H1 (cell line): ENCODE measurements around the gene BAIAP2. TPM values are rescaled to one million over a fixed set of nuclear protein-coding genes. Genes with fewer than 3 reads are reported as not detected.

Experiments
- CTCF ChIA-PET: fragments of 300-600 bp; sonication (Branson Sonifier 250); formaldehyde crosslinking; loops from one replicate; lab custom pipeline; 2021; ENCODE audit not compliant: partially characterized antibody; lab: Charles Lee
- POLR2A ChIA-PET: fragments of 300-600 bp; sonication (Branson Sonifier 250); formaldehyde crosslinking; loops from one replicate; lab custom pipeline; 2021; ENCODE audit warnings: inconsistent platforms; ENCODE audit not compliant: partially characterized antibody; lab: Charles Lee
- DNase-seq, 2 experiments: peaks; one replicate each; pipeline versions ENCODE4 v3.0.0 to v3.0.0-alpha.2; 2010 to 2022; ENCODE audit warnings: low spot score in 2 of 2, low read depth in 1 of 2, mixed read lengths in 1 of 2
- FAIRE-seq: peaks from 2 replicates; lab custom pipeline; 2011; peaks lifted over from hg19 to GRCh38; lab: Jason Lieb, UNC
- H2AFZ ChIP-seq: 2 replicates; pipeline ENCODE4 v1.8.1; 2012; ENCODE audit warnings: low read length, inconsistent platforms
- H2AK5ac ChIP-seq: 2 replicates; pipeline ENCODE4 v1.6.1; 2013; ENCODE audit warnings: low read depth, low read length
- H2BK120ac ChIP-seq: replicated peaks from 2 replicates; pipeline ENCODE3; 2013; ENCODE audit warnings: low read depth, low read length, inconsistent platforms
- H2BK12ac ChIP-seq: 2 replicates; pipeline ENCODE4 v1.6.1; 2013; ENCODE audit warnings: low read depth, low read length
- H2BK15ac ChIP-seq: 2 replicates; pipeline ENCODE4 v1.6.1; 2013; ENCODE audit warnings: low read length
- H2BK20ac ChIP-seq: 2 replicates; pipeline ENCODE4 v1.6.1; 2013; ENCODE audit warnings: low read length
- H2BK5ac ChIP-seq: 2 replicates; pipeline ENCODE4 v1.6.1; 2013; ENCODE audit warnings: low read depth, low read length
- H3K14ac ChIP-seq: 2 replicates; pipeline ENCODE4 v1.6.1; 2013; ENCODE audit warnings: inconsistent platforms; ENCODE audit not compliant: insufficient read length
- H3K18ac ChIP-seq: 2 replicates; pipeline ENCODE4 v1.6.1; 2013; ENCODE audit warnings: low read length; ENCODE audit errors: extremely low read depth
- H3K23ac ChIP-seq: 2 replicates; pipeline ENCODE4 v1.6.1; 2013; ENCODE audit warnings: inconsistent platforms; ENCODE audit not compliant: insufficient read length
- H3K23me2 ChIP-seq: 2 replicates; pipeline ENCODE4 v1.6.1; 2013; ENCODE audit warnings: low read depth, low read length
- H3K27ac ChIP-seq: 2 replicates; pipeline ENCODE4 v1.6.1; 2011; ENCODE audit warnings: low read depth, low read length, inconsistent platforms
- H3K27me3 ChIP-seq, 4 experiments: replicated peaks in 1 of 4; 1 replicate in 1 of 4; 2 replicates in 3 of 4; pipeline versions ENCODE4 v1.6.1 to v1.8.1; 2011 to 2013; ENCODE audit warnings: low read length in 3 of 4, mild to moderate bottlenecking in 3 of 4, inconsistent platforms in 2 of 4, mixed read lengths in 2 of 4, moderate library complexity in 1 of 4; ENCODE audit not compliant: control insufficient read depth in 3 of 4, insufficient read depth in 3 of 4; ENCODE audit errors: extremely low read depth in 1 of 4
- H3K36me3 ChIP-seq, 4 experiments: 2 replicates each; pipeline versions ENCODE4 v1.6.1 to v1.8.1; 2011 to 2013; ENCODE audit warnings: mild to moderate bottlenecking in 4 of 4, low read length in 3 of 4, moderate library complexity in 2 of 4, control low read depth in 1 of 4, inconsistent platforms in 1 of 4; ENCODE audit not compliant: insufficient read depth in 4 of 4, control insufficient read depth in 2 of 4
- H3K4ac ChIP-seq: replicated peaks from 2 replicates; pipeline ENCODE3; 2013; ENCODE audit warnings: low read length, low read depth, mixed read lengths, inconsistent platforms; ENCODE audit not compliant: insufficient read length
- H3K4me1 ChIP-seq, 4 experiments: replicated peaks in 1 of 4; 1 replicate in 1 of 4; 2 replicates in 3 of 4; pipeline versions ENCODE4 v1.6.1 to v1.8.1; 2011 to 2013; ENCODE audit warnings: low read length in 3 of 4, inconsistent platforms in 2 of 4, mixed read lengths in 1 of 4; ENCODE audit not compliant: insufficient read depth in 4 of 4, control insufficient read depth in 3 of 4
- H3K4me2 ChIP-seq, 2 experiments: 2 replicates each; pipeline versions ENCODE4 v1.6.1 to v1.8.1; 2011 to 2013; ENCODE audit warnings: low read depth in 2 of 2, low read length in 2 of 2, control low read depth in 1 of 2, inconsistent platforms in 1 of 2, mild to moderate bottlenecking in 1 of 2; ENCODE audit not compliant: insufficient read depth in 1 of 2
- H3K4me3 ChIP-seq, 4 experiments: fragments of 200-600, 300-600 bp in 1 of 4; sonication (generic), shearing (Covaris generic), sonication (Bioruptor Twin) in 1 of 4; 2 replicates each; pipeline versions ENCODE4 v1.5.1 to v1.8.1; 2011 to 2016; ENCODE audit warnings: low read length in 4 of 4, low read depth in 3 of 4, control low read depth in 2 of 4, inconsistent platforms in 2 of 4, mild to moderate bottlenecking in 2 of 4, mixed read lengths in 1 of 4, moderate library complexity in 1 of 4; ENCODE audit not compliant: insufficient read depth in 2 of 4; ENCODE audit errors: extremely low read depth in 1 of 4
- H3K56ac ChIP-seq: replicated peaks from 2 replicates; pipeline ENCODE3; 2013; ENCODE audit warnings: low read depth, mild to moderate bottlenecking, mixed read lengths, low read length, inconsistent platforms; ENCODE audit not compliant: insufficient read length
- H3K79me1 ChIP-seq: 2 replicates; pipeline ENCODE4 v1.6.1; 2013; ENCODE audit warnings: low read depth, low read length, control low read depth
- H3K79me2 ChIP-seq, 2 experiments: 2 replicates each; pipeline versions ENCODE4 v1.6.1 to v1.8.1; 2012 to 2013; ENCODE audit warnings: low read length in 2 of 2, mild to moderate bottlenecking in 2 of 2, inconsistent platforms in 1 of 2; ENCODE audit not compliant: insufficient read depth in 2 of 2, control insufficient read depth in 1 of 2
- H3K9ac ChIP-seq, 4 experiments: replicated peaks in 1 of 4; 1 replicate in 1 of 4; 2 replicates in 3 of 4; pipeline versions ENCODE4 v1.6.1 to v1.8.1; 2011 to 2013; ENCODE audit warnings: low read depth in 3 of 4, low read length in 3 of 4, control low read depth in 2 of 4, mild to moderate bottlenecking in 2 of 4, moderate library complexity in 2 of 4, inconsistent platforms in 1 of 4; ENCODE audit errors: extremely low read depth in 1 of 4
- H3K9me3 ChIP-seq, 2 experiments: 2 replicates each; pipeline versions ENCODE4 v1.6.1 to v1.8.1; 2012 to 2013; ENCODE audit warnings: mild to moderate bottlenecking in 2 of 2, moderate library complexity in 2 of 2, control low read depth in 1 of 2, inconsistent platforms in 1 of 2, low read depth in 1 of 2, low read length in 1 of 2, mixed read lengths in 1 of 2; ENCODE audit not compliant: insufficient read depth in 2 of 2
- H4K20me1 ChIP-seq, 2 experiments: replicated peaks in 1 of 2; 2 replicates each; pipeline versions ENCODE3 to v1.8.1; 2011 to 2013; ENCODE audit warnings: inconsistent platforms in 2 of 2, low read length in 2 of 2, mild to moderate bottlenecking in 1 of 2; ENCODE audit not compliant: insufficient read depth in 2 of 2, control insufficient read depth in 1 of 2
- H4K5ac ChIP-seq: 2 replicates; pipeline ENCODE4 v1.6.1; 2013; ENCODE audit warnings: low read length, low read depth, mixed read lengths, inconsistent platforms; ENCODE audit not compliant: insufficient read length
- H4K8ac ChIP-seq: 2 replicates; pipeline ENCODE4 v1.8.0; 2013; ENCODE audit warnings: mild to moderate bottlenecking, moderate library complexity, low read length, inconsistent platforms; ENCODE audit not compliant: insufficient read depth; ENCODE audit errors: extremely low read depth
- H4K91ac ChIP-seq: replicated peaks from 2 replicates; pipeline ENCODE3; 2013; ENCODE audit warnings: low read length, mixed read lengths, inconsistent platforms; ENCODE audit not compliant: insufficient read length
- BACH1 ChIP-seq: IDR thresholded peaks from 2 replicates; pipeline ENCODE4 v1.6.1; 2012; ENCODE audit warnings: low read length, improper control_type of control experiment
- CBX5 ChIP-seq: fragments of 300-800, 300-1000 bp; sonication (generic); IDR thresholded peaks from 2 replicates; pipeline ENCODE4 v1.7.1; 2016; ENCODE audit warnings: antibody characterized with exemption, low read length, low read depth
- CTBP2 ChIP-seq: IDR thresholded peaks from 2 replicates; pipeline ENCODE4 v1.7.0; 2011; ENCODE audit warnings: borderline replicate concordance, mild to moderate bottlenecking, moderate library complexity, mixed read lengths, low read length; ENCODE audit not compliant: insufficient read depth, insufficient read length
- EGR1 ChIP-seq: IDR thresholded peaks from 2 replicates; pipeline ENCODE4 v1.6.1; 2011; ENCODE audit warnings: low read depth, low read length, borderline replicate concordance
- HDAC2 ChIP-seq, 2 experiments: fragments of 300-600 bp in 1 of 2; sonication (generic) in 1 of 2; IDR thresholded peaks; 2 replicates each; pipeline ENCODE4 v1.6.1; 2011 to 2012; ENCODE audit warnings: low read depth in 2 of 2, low read length in 2 of 2, mild to moderate bottlenecking in 2 of 2, moderate library complexity in 2 of 2, borderline replicate concordance in 1 of 2, inconsistent platforms in 1 of 2
- KDM5A ChIP-seq: fragments of 200-600 bp; IDR thresholded peaks from 2 replicates; pipeline ENCODE4 v1.7.1; 2012; ENCODE audit warnings: mild to moderate bottlenecking, low read length, inconsistent platforms, mixed read lengths
- MAX ChIP-seq: IDR thresholded peaks from 2 replicates; pipeline ENCODE4 v1.6.1; 2012; ENCODE audit warnings: inconsistent platforms
- RNF2 ChIP-seq: fragments of 200-900, 300-1000 bp; sonication (generic); IDR thresholded peaks from 2 replicates; pipeline ENCODE4 v1.7.1; 2016; ENCODE audit warnings: borderline replicate concordance, low read depth, mild to moderate bottlenecking, antibody characterized with exemption, low read length; ENCODE audit not compliant: poor library complexity, severe bottlenecking; ENCODE audit errors: missing control alignments
- SIX5 ChIP-seq: IDR thresholded peaks from 2 replicates; pipeline ENCODE4 v1.6.1; 2011; ENCODE audit warnings: mild to moderate bottlenecking, low read depth, low read length
- SP2 ChIP-seq: IDR thresholded peaks from 2 replicates; pipeline ENCODE4 v1.6.1; 2012; ENCODE audit warnings: mild to moderate bottlenecking, low read length, inconsistent platforms
- TEAD4 ChIP-seq: IDR thresholded peaks from 2 replicates; pipeline ENCODE4 v1.6.1; 2012; ENCODE audit warnings: low read depth, low read length, inconsistent platforms, mixed read lengths
- YY1 ChIP-seq: IDR thresholded peaks from 2 replicates; pipeline ENCODE4 v1.6.1; 2011; ENCODE audit warnings: low read depth, mild to moderate bottlenecking, low read length
- WGBS, 2 experiments: shearing (Covaris generic) in 1 of 2; methylation state at CpG; one replicate each; pipeline versions ENCODE4 v1.1.6 to v1.1.7; 2013 to 2015; ENCODE audit warnings: low lambda C conversion rate in 2 of 2, mixed read lengths in 2 of 2, inconsistent platforms in 1 of 2, low coverage in 1 of 2, missing lambda C conversion rate in 1 of 2; ENCODE audit not compliant: insufficient replicate concordance in 2 of 2, insufficient coverage in 1 of 2, insufficient read length in 1 of 2; ENCODE audit errors: extremely low coverage in 1 of 2, missing lambda C conversion rate in 1 of 2; 5-methylcytosine and 5-hydroxymethylcytosine counted together
- polyA plus RNA-seq, 7 experiments: library from polyadenylated mRNA; depleted of rRNA in 3 of 7; stranded (reverse) in 5 of 7; unstranded in 2 of 7; fragments of >200 nt in 5 of 7; fragments of 200-250 nt in 2 of 7; gene quantifications; 1 replicate in 5 of 7; 2 replicates in 1 of 7; 4 replicates in 1 of 7; pipeline versions ENCODE4 v1.2.1 to v1.2.3, GENCODE V29; 2011 to 2013; ENCODE audit warnings: missing spikeins in 2 of 7, mixed read lengths in 2 of 7
- total RNA-seq: library from RNA; stranded (reverse); fragmentation: NEBNext Ultra II Directional; extraction: Animal tissue kit (Norgen Biotek cat#: 25700); gene quantifications from 2 replicates; pipeline ENCODE4 v1.2.1, GENCODE V29; 2021

BAIAP2 gene
- total and polyA plus RNA-seq, 2 of the 8 experiments (the other 6 are each of a cell fraction or from before 2014, with no cell fraction given) = 10.0 to 22.8 TPM

GRCh38 chr17:80997424-80998117, 37.4 kb upstream of the BAIAP2 start:
- no peak overlapping the region for H3K9ac ChIP-seq
- DNase-seq = no peak
- TF ChIP-seq KDM5A (no peak), RNF2 (no peak), CTBP2 (no peak), SIX5 (no peak), SP2 (no peak), CBX5 (no peak), YY1 (no peak), TEAD4 (no peak), HDAC2 (IDR thresholded peaks at IDR 0.05; ENCODE audit: borderline replicate concordance in 1 of 2, low read depth in 2 of 2, low read length in 2 of 2) (no peak), BACH1 (no peak), EGR1 (no peak), MAX (no peak)

More at GRCh38 chr17:80997424-80998117, 37.4 kb upstream of the BAIAP2 start:
- H3K23ac ChIP-seq = no peak overlapping the region
- no peak overlapping the region for H3K27ac ChIP-seq
- no peak overlapping the region for H3K14ac ChIP-seq
- H2BK15ac ChIP-seq = no peak overlapping the region
- no peaks in the 10 kb centered on the region; a peak in 1 of 4 replicates for H3K79me2 ChIP-seq
- no peak overlapping the region for H2BK5ac ChIP-seq
- H3K9me3 ChIP-seq = no peaks in the 10 kb centered on the region
- 92% methylated on average over 31 of the region's 32 CpGs; no CpG with 5 or more reads in 1 of the 2 experiments for WGBS, 2 experiments
- no peak overlapping the region for H3K4me2 ChIP-seq
- no peak overlapping the region for H2AFZ ChIP-seq
- H2BK12ac ChIP-seq = no peak overlapping the region
- H3K4ac ChIP-seq = no peak overlapping the region
- no peak overlapping the region for H4K5ac ChIP-seq
- H3K4me1 ChIP-seq = peaks cover 0 to 2% (median under 1%) of the 10 kb centered on the region in 4 experiments; a peak in 5 of 7 replicates
- H2AK5ac ChIP-seq = no peak overlapping the region
- peaks cover under 1% of the 10 kb centered on the region; the same call in 1 of the 2 replicates for H3K23me2 ChIP-seq
- peak overlapping the region; percentile 85 for H4K8ac ChIP-seq
- H4K20me1 ChIP-seq = peaks cover 2 to 21% of the 10 kb centered on the region in 2 experiments
- no peak overlapping the region for H4K91ac ChIP-seq
- CTCF ChIA-PET = interaction anchor here (0.7 to 1.3 kb wide), 4 partner anchors 9 to 33 kb away, joined by 3 to 7 read pairs (median 4); no protein-coding TSS in a partner anchor
- H2BK20ac ChIP-seq = no peak overlapping the region
- peaks cover 0 to 4% (median 3%) of the 10 kb centered on the region in 4 experiments; a peak in 3 of 7 replicates for H3K27me3 ChIP-seq
- H3K18ac ChIP-seq = no peak overlapping the region
- no peak overlapping the region for H3K4me3 ChIP-seq
- no peak overlapping the region for H3K56ac ChIP-seq
- FAIRE-seq = no peak
- peaks cover 0 to 8% (median 1%) of the 10 kb centered on the region in 4 experiments; a peak in 3 of 8 replicates for H3K36me3 ChIP-seq
- POLR2A ChIA-PET = interaction anchor here (0.8 to 1.2 kb wide), 2 partner anchors 38 to 105 kb away, joined by 3 to 4 read pairs; partner anchors contain the start of gene BAIAP2
- peaks cover 4% of the 10 kb centered on the region; the same call in 1 of the 2 replicates for H3K79me1 ChIP-seq
- no peak overlapping the region for H2BK120ac ChIP-seq
